ENCODE results near the gene RFC4.
"Not testable (repeated sequence)": the region's sequence is repeated elsewhere in the genome, so short reads cannot be mapped to it uniquely, and the experiment has no call there.

Gene RFC4

GRCh38 chr3:186823386-186823785 is 17.1 kb upstream of the RFC4 start:
- Histone ChIP-seq H3K36me3 (ENCODE audit: control insufficient read depth in 2 of 2, insufficient read depth in 1 of 2, low read length in 2 of 2) (no peaks in the 10 kb centered on the region), H3K9me3 (ENCODE audit: control insufficient read depth, insufficient read depth, low read depth, low read length) (no peaks in the 10 kb centered on the region), H3K27ac (ENCODE audit: extremely low read depth, low read depth, low read length) (no peak overlapping the region), H3K4me1 (ENCODE audit: control insufficient read depth, insufficient read depth, low read length) (no peaks in the 10 kb centered on the region), H3K4me3 (ENCODE audit: low read depth, low read length) (no peak overlapping the region)
- ChIA-PET POLR2A (no interaction called here), CTCF (interaction anchor here (0.6 to 0.7 kb wide), 3 partner anchors 209 to 279 kb away, joined by 3 to 6 read pairs (median 4); partner anchors contain the start of gene CRYGS)
- TF ChIP-seq PRDM1 (tag by site-specific recombination; IDR thresholded peaks at IDR 0.05), result no peak
- no peak for TF ChIP-seq ZNF544 (tag by site-specific recombination; IDR thresholded peaks at IDR 0.05)
- no peak for TF ChIP-seq ZNF791 (tag by site-specific recombination; IDR thresholded peaks at IDR 0.05)

- not testable (repeated sequence) for H3K9me3 ChIP-seq (ENCODE audit: control insufficient read depth, insufficient read depth, low read depth, low read length); H3K36me3 ChIP-seq (ENCODE audit: control insufficient read depth in 2 of 2, insufficient read depth in 1 of 2, low read length in 2 of 2); H3K4me3 ChIP-seq (ENCODE audit: low read depth, low read length); H3K4me1 ChIP-seq (ENCODE audit: control insufficient read depth, insufficient read depth, low read length); H3K27ac ChIP-seq (ENCODE audit: extremely low read depth, low read depth, low read length)
- POLR2A ChIA-PET, result interaction anchor here (1.5 kb wide), 1 partner anchor 40 kb away, joined by 3 read pairs; no protein-coding TSS in a partner anchor
- peak; percentile 51; the same call in 1 of the 2 replicates for TF ChIP-seq SCRT2 (tag by site-specific recombination; IDR thresholded peaks at IDR 0.05)
- 0 out of 2 replicates have a peak, but pooled peaks have one; percentile 12 for TF ChIP-seq SCRT1 (tag by site-specific recombination; IDR thresholded peaks at IDR 0.05; ENCODE audit: borderline replicate concordance)
- peak; percentile 4 for TF ChIP-seq ZBTB26 (tag by site-specific recombination; optimal IDR thresholded peaks at IDR 0.05)
- TF ChIP-seq GLIS1 (tag by site-specific recombination; IDR thresholded peaks at IDR 0.05), result peak; percentile 23; the same call in 1 of the 2 replicates
- CTCF ChIA-PET, result interaction anchor here (0.5 to 2.4 kb wide), 11 partner anchors 13 to 1163 kb away, joined by 3 to 10 read pairs (median 3); partner anchors contain the start of gene RFC4
Measured at GRCh38 chr3:186822388-186822759, 16.1 kb upstream of the RFC4 start.

- Histone ChIP-seq H3K36me3 (ENCODE audit: control insufficient read depth in 2 of 2, insufficient read depth in 1 of 2, low read length in 2 of 2) (no peaks in the 10 kb centered on the region), H3K4me1 (ENCODE audit: control insufficient read depth, insufficient read depth, low read length) (no peaks in the 10 kb centered on the region), H3K27ac (ENCODE audit: extremely low read depth, low read depth, low read length) (no peak overlapping the region), H3K4me3 (ENCODE audit: low read depth, low read length) (no peak overlapping the region), H3K9me3 (ENCODE audit: control insufficient read depth, insufficient read depth, low read depth, low read length) (no peaks in the 10 kb centered on the region)
- POLR2A ChIA-PET, result interaction anchor here (1.5 to 1.6 kb wide), 2 partner anchors 38 to 39 kb away, joined by 3 to 4 read pairs; no protein-coding TSS in a partner anchor
- CTCF ChIA-PET, result interaction anchor here (0.5 to 2.4 kb wide), 22 partner anchors 10 to 1162 kb away, joined by 3 to 10 read pairs (median 4); partner anchors contain the start of gene RFC4
- TF ChIP-seq ZNF660 (tag by site-specific recombination; IDR thresholded peaks at IDR 0.05), result peak; percentile 20; the same call in 1 of the 2 replicates
- peak; percentile 66 for TF ChIP-seq ZNF654 (tag by site-specific recombination; IDR thresholded peaks at IDR 0.05; ENCODE audit: low read depth)
- no peak for TF ChIP-seq GLIS1 (tag by site-specific recombination; IDR thresholded peaks at IDR 0.05)
- TF ChIP-seq REST (tag by site-specific recombination; IDR thresholded peaks at IDR 0.05), result no peak
- TF ChIP-seq ZNF600 (tag by site-specific recombination; IDR thresholded peaks at IDR 0.05), result no peak
- TF ChIP-seq ZSCAN30 (tag by site-specific recombination; IDR thresholded peaks at IDR 0.05), result 0 out of 2 replicates have a peak, but pooled peaks have one; percentile 29
- TF ChIP-seq SCRT2 (tag by site-specific recombination; IDR thresholded peaks at IDR 0.05), result no peak
- TF ChIP-seq ZNF707 (tag by site-specific recombination; IDR thresholded peaks at IDR 0.05), result no peak
- TF ChIP-seq CTCF (tag by site-specific recombination; IDR thresholded peaks at IDR 0.05), result 0 out of 2 replicates have a peak, but pooled peaks have one; percentile 9
- TF ChIP-seq ZNF274 (IDR thresholded peaks at IDR 0.05; ENCODE audit: low read length), result no peak
- TF ChIP-seq ZNF274 (tag by site-specific recombination; IDR thresholded peaks at IDR 0.05; ENCODE audit: borderline replicate concordance), result no peak
- no peak for TF ChIP-seq ZSCAN23 (tag by site-specific recombination; IDR thresholded peaks at IDR 0.05)
- TF ChIP-seq ZNF561 (tag by site-specific recombination; IDR thresholded peaks at IDR 0.05; ENCODE audit: borderline replicate concordance), result no peak
- TF ChIP-seq ZNF26 (tag by site-specific recombination; IDR thresholded peaks at IDR 0.05), result no peak
- TF ChIP-seq ZNF202 (tag by site-specific recombination; IDR thresholded peaks at IDR 0.05; ENCODE audit: borderline replicate concordance), result no peak
- no peak for TF ChIP-seq OVOL3 (tag by site-specific recombination; IDR thresholded peaks at IDR 0.05)
Measured at GRCh38 chr3:186821429-186822387, 15.4 kb upstream of the RFC4 start.

All from HEK293 (cell line).